B cell (primary cell): ENCODE data around the gene MED25. TPM values are rescaled to one million over a fixed set of nuclear protein-coding genes. Genes with fewer than 3 reads are reported as not detected.

ENCODE experiments used
- ATAC-seq: fragments of 200-7000 bp; cut with Tn5 transposase; one replicate; pipeline ENCODE4 v1.10.0; 2021; ENCODE audit warnings: low read depth, mild to moderate bottlenecking, moderate number of reproducible peaks, moderate library complexity
- CTCF ChIA-PET: fragments of 350-600 bp; sonication (Branson Sonifier 250); formaldehyde crosslinking; loops from one replicate; lab custom pipeline; 2021; ENCODE audit warnings: antibody characterized with exemption, inconsistent platforms; lab: Charles Lee
- POLR2A ChIA-PET: fragments of 350-600 bp; sonication (Branson Sonifier 250); formaldehyde crosslinking; loops from one replicate; lab custom pipeline; 2021; ENCODE audit warnings: antibody characterized with exemption; lab: Charles Lee
- DNase-seq: peaks from one replicate; pipeline ENCODE4 v3.0.0; 2013
- H2AFZ ChIP-seq: 2 replicates; pipeline ENCODE4 v1.6.1; 2012; ENCODE audit warnings: mild to moderate bottlenecking, low read depth, low read length; ENCODE audit not compliant: insufficient read depth, poor library complexity, severe bottlenecking
- H3K27ac ChIP-seq, 2 donors: 1 replicate in 1 of 2; 2 replicates in 1 of 2; pipeline ENCODE4 v1.5.1; 2012 to 2013; ENCODE audit warnings: low read length in 2 of 2, mild to moderate bottlenecking in 2 of 2, moderate library complexity in 1 of 2
- H3K27me3 ChIP-seq, 4 experiments: fragments of 200-600 bp in 1 of 4; sonication (generic) in 1 of 4; replicated peaks in 1 of 4; 1 replicate in 2 of 4; 2 replicates in 2 of 4; pipeline versions ENCODE4 v1.6.1 to v1.7.0; 2013 to 2016; ENCODE audit warnings: low read length in 3 of 4, mild to moderate bottlenecking in 2 of 4, mixed read lengths in 1 of 4, moderate library complexity in 1 of 4; ENCODE audit not compliant: insufficient read depth in 4 of 4, control insufficient read depth in 3 of 4; ENCODE audit errors: control extremely low read depth in 1 of 4
- H3K36me3 ChIP-seq, 2 experiments: replicated peaks in 1 of 2; 1 replicate in 1 of 2; 2 replicates in 1 of 2; pipeline versions ENCODE4 v1.6.1 to v1.7.1; 2013; ENCODE audit warnings: low read length in 1 of 2; ENCODE audit not compliant: insufficient read depth in 2 of 2, control insufficient read depth in 1 of 2; ENCODE audit errors: control extremely low read depth in 1 of 2, extremely low read depth in 1 of 2
- H3K4me1 ChIP-seq, 2 donors: fragments of 200-600 bp in 1 of 2; sonication (generic) in 1 of 2; 1 replicate in 1 of 2; 2 replicates in 1 of 2; pipeline versions ENCODE4 v1.5.1 to v1.6.1; 2013 to 2017; ENCODE audit warnings: low read length in 2 of 2; ENCODE audit not compliant: control insufficient read depth in 2 of 2, insufficient read depth in 2 of 2
- H3K4me2 ChIP-seq: replicated peaks from 2 replicates; pipeline ENCODE3; 2012; ENCODE audit warnings: mild to moderate bottlenecking, low read depth, low read length; ENCODE audit not compliant: poor library complexity, severe bottlenecking
- H3K4me3 ChIP-seq, 5 experiments: fragments of 200-600 bp in 1 of 5; sonication (generic) in 1 of 5; 1 replicate in 3 of 5; 2 replicates in 2 of 5; pipeline versions ENCODE4 v1.5.1 to v1.7.0; 2011 to 2016; ENCODE audit warnings: low read length in 4 of 5, mild to moderate bottlenecking in 4 of 5, low read depth in 2 of 5, control low read depth in 1 of 5, moderate library complexity in 1 of 5; ENCODE audit not compliant: insufficient read depth in 1 of 5; ENCODE audit errors: control extremely low read depth in 1 of 5, extremely low read depth in 1 of 5
- H3K79me2 ChIP-seq: fragments of 200-600 bp; sonication (generic); one replicate; pipeline ENCODE4 v1.6.0; 2016; ENCODE audit warnings: low read length; ENCODE audit not compliant: control insufficient read depth, insufficient read depth
- H3K9ac ChIP-seq: fragments of 200-600 bp; sonication (generic); 2 replicates; pipeline ENCODE4 v1.6.1; 2017; ENCODE audit warnings: mild to moderate bottlenecking, low read length, moderate library complexity
- H3K9me3 ChIP-seq, 3 donors: one replicate each; pipeline versions ENCODE4 v1.6.1 to v1.7.1; 2013; ENCODE audit warnings: low read length in 2 of 3; ENCODE audit not compliant: control insufficient read depth in 2 of 3, insufficient read depth in 1 of 3; ENCODE audit errors: control extremely low read depth in 1 of 3
- H4K20me1 ChIP-seq: 2 replicates; pipeline ENCODE4 v1.6.0; 2012; ENCODE audit warnings: mild to moderate bottlenecking, low read length; ENCODE audit not compliant: insufficient read depth, control insufficient read depth, poor library complexity, severe bottlenecking
- H3K27ac Mint-ChIP-seq: one replicate; pipeline ENCODE4 v1.8.0; 2021; ENCODE audit warnings: mixed read lengths
- H3K27me3 Mint-ChIP-seq: one replicate; pipeline ENCODE4 v1.8.0; 2021; ENCODE audit warnings: mixed read lengths
- H3K4me1 Mint-ChIP-seq: one replicate; pipeline ENCODE4 v1.8.0; 2021; ENCODE audit warnings: mixed read lengths
- H3K4me3 Mint-ChIP-seq: one replicate; pipeline ENCODE4 v1.8.0; 2021; ENCODE audit warnings: mixed read lengths
- H3K9me3 Mint-ChIP-seq: one replicate; pipeline ENCODE4 v1.8.0; 2022; ENCODE audit warnings: mixed read lengths; ENCODE audit not compliant: insufficient read depth
- EZH2 ChIP-seq: IDR thresholded peaks from 2 replicates; pipeline ENCODE4 v1.6.1; 2012; ENCODE audit warnings: borderline replicate concordance, low read depth, mild to moderate bottlenecking, moderate library complexity, low read length; ENCODE audit not compliant: insufficient read depth, poor library complexity, severe bottlenecking
- WGBS: methylation state at CpG from one replicate; pipeline ENCODE4 v1.1.5; 2013; ENCODE audit warnings: missing lambda C conversion rate; ENCODE audit not compliant: insufficient coverage; 5-methylcytosine and 5-hydroxymethylcytosine counted together
- intact Hi-C: fragments of 100-400 bp; cut with micrococcal nuclease; formaldehyde crosslinking; loops from one replicate; pipeline ENCODE4 v1.10.0; 2022
- polyA plus RNA-seq: library from polyadenylated mRNA; depleted of rRNA; stranded (reverse); fragments of >200 nt; gene quantifications from 2 replicates; pipeline ENCODE4 v1.2.3, GENCODE V29; 2012
- total RNA-seq, 2 donors: library from RNA; stranded (reverse); fragments of 120-200 nt in 1 of 2; gene quantifications; 1 replicate in 1 of 2; 2 replicates in 1 of 2; pipeline versions ENCODE4 v1.2.3 to v1.2.4, GENCODE V29; 2013 to 2022
- TF ChIP-seq, protein P1 (sequence below): fragments of 200-600 bp; IDR thresholded peaks from one replicate; pipeline ENCODE4 v1.8.0; 2022; ENCODE audit warnings: antibody characterized with exemption, mild to moderate bottlenecking

Gene MED25
- total and polyA plus RNA-seq, 2 donors (not counting 1 experiment from before 2014, with no cell fraction given), result 93.0 to 126 TPM

DNA sequence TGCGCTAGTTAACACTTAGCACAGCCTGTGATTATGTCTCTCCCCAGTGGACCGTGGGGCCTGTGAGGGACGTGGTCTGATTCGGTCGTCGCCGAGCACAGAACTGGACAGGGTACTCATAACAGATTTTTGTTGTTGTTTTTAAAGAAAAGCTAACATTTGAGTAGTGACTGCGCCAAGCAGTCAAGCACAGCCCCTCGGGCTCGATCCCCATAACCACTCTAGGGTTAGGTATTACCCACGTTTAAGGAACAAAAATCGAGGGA, 32.1 kb downstream of the MED25 start:
- H3K79me2 ChIP-seq, result peaks cover 35% of the 10 kb centered on the region
- intact Hi-C loops, result loop anchor here (1.0 kb wide), 4 partner anchors 17 to 84 kb away; partner anchors contain the start of genes FUZ, MED25 and PNKP
- H3K4me2 ChIP-seq, result peak overlapping the region; percentile 83
- H4K20me1 ChIP-seq, result peaks cover 35% of the 10 kb centered on the region
- H3K9ac ChIP-seq, result peak overlapping the region; percentile 96
- H3K4me3 ChIP-seq, result peak overlapping the region; percentile 45 to 95 (median 89)
- no peak for DNase-seq
- no peaks in the 10 kb centered on the region for H3K27me3 ChIP-seq
- TF ChIP-seq, protein P1, sequence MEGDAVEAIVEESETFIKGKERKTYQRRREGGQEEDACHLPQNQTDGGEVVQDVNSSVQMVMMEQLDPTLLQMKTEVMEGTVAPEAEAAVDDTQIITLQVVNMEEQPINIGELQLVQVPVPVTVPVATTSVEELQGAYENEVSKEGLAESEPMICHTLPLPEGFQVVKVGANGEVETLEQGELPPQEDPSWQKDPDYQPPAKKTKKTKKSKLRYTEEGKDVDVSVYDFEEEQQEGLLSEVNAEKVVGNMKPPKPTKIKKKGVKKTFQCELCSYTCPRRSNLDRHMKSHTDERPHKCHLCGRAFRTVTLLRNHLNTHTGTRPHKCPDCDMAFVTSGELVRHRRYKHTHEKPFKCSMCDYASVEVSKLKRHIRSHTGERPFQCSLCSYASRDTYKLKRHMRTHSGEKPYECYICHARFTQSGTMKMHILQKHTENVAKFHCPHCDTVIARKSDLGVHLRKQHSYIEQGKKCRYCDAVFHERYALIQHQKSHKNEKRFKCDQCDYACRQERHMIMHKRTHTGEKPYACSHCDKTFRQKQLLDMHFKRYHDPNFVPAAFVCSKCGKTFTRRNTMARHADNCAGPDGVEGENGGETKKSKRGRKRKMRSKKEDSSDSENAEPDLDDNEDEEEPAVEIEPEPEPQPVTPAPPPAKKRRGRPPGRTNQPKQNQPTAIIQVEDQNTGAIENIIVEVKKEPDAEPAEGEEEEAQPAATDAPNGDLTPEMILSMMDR, result no peak
- no peak for TF ChIP-seq EZH2
- peaks cover 36 to 55% of the 10 kb centered on the region in 2 donors for H3K4me1 ChIP-seq
- no peak for ATAC-seq
- Mint-ChIP-seq H3K27ac (peak overlapping the region; percentile 98), H3K9me3 (no peaks in the 10 kb centered on the region), H3K4me1 (peaks cover 51% of the 10 kb centered on the region), H3K27me3 (no peaks in the 10 kb centered on the region), H3K4me3 (peak overlapping the region; percentile 93)
- H3K27ac ChIP-seq, result peak overlapping the region; percentile 91 to 95
- peaks cover 0 to 9% of the 10 kb centered on the region in 2 experiments for H3K36me3 ChIP-seq
- ChIA-PET POLR2A (interaction anchor here (0.9 to 4.8 kb wide), 9 partner anchors 9 to 259 kb away, joined by 3 to 40 read pairs (median 7); partner anchors contain the start of genes AKT1S1, AP2A1, FUZ and MED25), CTCF (interaction anchor here (0.5 to 1.4 kb wide), 9 partner anchors 8 to 151 kb away, joined by 3 to 6 read pairs (median 4); partner anchors contain the start of genes AKT1S1, FUZ and TBC1D17)
- H3K9me3 ChIP-seq, result peaks cover 0 to 6% (median 0%) of the 10 kb centered on the region in 3 donors
- WGBS, result 75% methylated on average over 7 of the region's 12 CpGs
- peak overlapping the region; percentile 85 for H2AFZ ChIP-seq
